GM12878 (cell line): Measurements from ENCODE around the gene PRMT1. TPM values are rescaled to one million over a fixed set of nuclear protein-coding genes. Genes with fewer than 3 reads are reported as not detected.
A peak's percentile ranks its signal among the peaks of the same experiment; 100 is the strongest.

Experiments
- ATAC-seq: fragments of 200-7000 bp; cut with Tn5 transposase; 3 replicates; pipeline ENCODE4 v1.9.1; 2020; ENCODE audit warnings: mild to moderate bottlenecking, moderate library complexity
- BruUV-seq: library from RNA; stranded (reverse); fragments of 400-500 nt; replicated peaks from 2 replicates; lab custom pipeline; 2021; lab: Mats Ljungman, UMichigan
- CTCF ChIA-PET: fragments of 300-600 bp; sonication (Branson Sonifier 250); formaldehyde crosslinking; extraction: SDS; loops from one replicate; lab custom pipeline; 2021; ENCODE audit warnings: inconsistent platforms; lab: Yijun Ruan, JAX
- POLR2A ChIA-PET: fragments of 350-600 bp; formaldehyde crosslinking; extraction: SDS; loops from one replicate; lab custom pipeline; 2021; ENCODE audit warnings: inconsistent platforms; lab: Charles Lee
- RAD21 ChIA-PET: fragments of 300-600 bp; sonication (Branson Sonifier 250); formaldehyde crosslinking; loops from one replicate; lab custom pipeline; 2023; ENCODE audit warnings: antibody characterized with exemption; ENCODE audit not compliant: unreplicated experiment; lab: Charles Lee
- SMC1A ChIA-PET: fragments of 300-600 bp; sonication (Branson Sonifier 250); formaldehyde crosslinking; loops from one replicate; lab custom pipeline; 2023; ENCODE audit not compliant: unreplicated experiment, uncharacterized antibody; lab: Charles Lee
- DNase-seq: peaks from one replicate; pipeline ENCODE4 v3.0.0-alpha.2; 2011; ENCODE audit warnings: low read depth, low spot score
- FAIRE-seq: peaks from 3 replicates; lab custom pipeline; 2011; peaks lifted over from hg19 to GRCh38; lab: Jason Lieb, UNC
- H2AFZ ChIP-seq: 2 replicates; pipeline ENCODE4 v1.6.0; 2011; ENCODE audit warnings: low read depth, low read length, control low read depth; ENCODE audit not compliant: control insufficient read depth
- H3K27ac ChIP-seq: 2 replicates; pipeline ENCODE4 v1.5.1; 2011; ENCODE audit warnings: control low read depth; ENCODE audit not compliant: control insufficient read depth, insufficient read depth
- H3K27me3 ChIP-seq, 2 experiments: replicated peaks in 1 of 2; 2 replicates each; pipeline versions ENCODE4 v1.6.0 to v1.6.1; 2011; ENCODE audit warnings: low read length in 1 of 2; ENCODE audit not compliant: control insufficient read depth in 2 of 2, insufficient read depth in 2 of 2
- H3K36me3 ChIP-seq, 2 experiments: 2 replicates each; pipeline ENCODE4 v1.5.1; 2011; ENCODE audit warnings: low read length in 1 of 2; ENCODE audit not compliant: control insufficient read depth in 2 of 2, insufficient read depth in 2 of 2
- H3K4me1 ChIP-seq: 2 replicates; pipeline ENCODE4 v1.6.1; 2011; ENCODE audit warnings: mild to moderate bottlenecking, low read length, moderate library complexity, mixed read lengths; ENCODE audit not compliant: control insufficient read depth, insufficient read depth
- H3K4me2 ChIP-seq: 2 replicates; pipeline ENCODE4 v1.6.0; 2011; ENCODE audit warnings: control low read depth; ENCODE audit not compliant: control insufficient read depth, insufficient read depth
- H3K4me3 ChIP-seq: fragments of 200-600 bp; sonication (generic); 2 replicates; pipeline ENCODE4 v1.5.1; 2016
- H3K79me2 ChIP-seq: 2 replicates; pipeline ENCODE4 v1.6.0; 2011; ENCODE audit warnings: low read length; ENCODE audit not compliant: control insufficient read depth, insufficient read depth
- H3K9ac ChIP-seq: 2 replicates; pipeline ENCODE4 v1.8.0; 2011; ENCODE audit warnings: low read length, control low read depth, mixed read lengths; ENCODE audit not compliant: control insufficient read depth, insufficient read depth
- H3K9me3 ChIP-seq: replicated peaks from 3 replicates; pipeline ENCODE4 v1.5.1; 2011; ENCODE audit warnings: mild to moderate bottlenecking, low read length; ENCODE audit not compliant: control insufficient read depth, insufficient read depth
- H4K20me1 ChIP-seq: 2 replicates; pipeline ENCODE4 v1.6.0; 2011; ENCODE audit not compliant: control insufficient read depth, insufficient read depth
- BCL11A ChIP-seq: IDR thresholded peaks from 2 replicates; pipeline ENCODE4 v1.6.1; 2011; ENCODE audit warnings: low read depth, low read length
- BHLHE40 ChIP-seq, 2 experiments: fragments of 450-650 bp in 1 of 2; IDR thresholded peaks; 2 replicates each; pipeline ENCODE4 v1.6.1; 2011 to 2017; ENCODE audit warnings: low read depth in 2 of 2, borderline replicate concordance in 1 of 2, improper control_type of control experiment in 1 of 2, low read length in 1 of 2, mild to moderate bottlenecking in 1 of 2
- CBX5 ChIP-seq: sonication (generic); IDR thresholded peaks from 2 replicates; pipeline ENCODE4 v1.6.1; 2016; ENCODE audit warnings: low read depth, moderate library complexity, mild to moderate bottlenecking, inconsistent platforms
- CREM ChIP-seq: IDR thresholded peaks from 2 replicates; pipeline ENCODE4 v1.6.1; 2014; ENCODE audit warnings: antibody characterized with exemption, low read depth
- FOXM1 ChIP-seq: IDR thresholded peaks from 2 replicates; pipeline ENCODE4 v1.6.1; 2012; ENCODE audit warnings: low read depth, mild to moderate bottlenecking, inconsistent platforms, low read length, moderate library complexity
- HDAC6 ChIP-seq: fragments of 200-600 bp; sonication (generic); IDR thresholded peaks from one replicate; pipeline ENCODE4 v1.8.0; 2017; ENCODE audit warnings: antibody characterized with exemption; ENCODE audit not compliant: unreplicated experiment
- JUND ChIP-seq: IDR thresholded peaks from 2 replicates; pipeline ENCODE4 v1.6.1; 2012; ENCODE audit warnings: low read depth, mild to moderate bottlenecking, low read length, improper control_type of control experiment, moderate library complexity
- MYB ChIP-seq: fragments of 150-350 bp; IDR thresholded peaks from 2 replicates; pipeline ENCODE4 v1.6.1; 2014; ENCODE audit warnings: mild to moderate bottlenecking, low read depth, low read length, borderline replicate concordance
- NR2F1 ChIP-seq: fragments of 450-650 bp; conservative IDR thresholded peaks from 2 replicates; pipeline ENCODE4 v1.6.1; 2017; ENCODE audit warnings: mild to moderate bottlenecking
- PKNOX1 ChIP-seq: fragments of 450-650 bp; IDR thresholded peaks from 2 replicates; pipeline ENCODE4 v1.6.1; 2016; ENCODE audit warnings: mild to moderate bottlenecking
- RAD21 ChIP-seq: IDR thresholded peaks from 2 replicates; pipeline ENCODE4 v1.6.1; 2011; ENCODE audit warnings: mild to moderate bottlenecking, low read depth, low read length, moderate library complexity; ENCODE audit not compliant: insufficient read depth
- SMAD1 ChIP-seq: fragments of 450-650 bp; IDR thresholded peaks from 2 replicates; pipeline ENCODE4 v1.6.1; 2018; ENCODE audit warnings: mild to moderate bottlenecking, low read depth; ENCODE audit not compliant: partially characterized antibody
- STAT3 ChIP-seq: IDR thresholded peaks from 2 replicates; pipeline ENCODE4 v1.6.1; 2011; ENCODE audit warnings: low read depth, low read length, improper control_type of control experiment
- TCF7 ChIP-seq: IDR thresholded peaks from 2 replicates; pipeline ENCODE4 v1.6.1; 2014; ENCODE audit warnings: antibody characterized with exemption, borderline replicate concordance
- ZNF687 ChIP-seq: fragments of 450-650 bp; IDR thresholded peaks from 2 replicates; pipeline ENCODE4 v1.6.1; 2017; ENCODE audit warnings: mild to moderate bottlenecking, moderate library complexity
- WGBS: methylation state at CpG from one replicate; pipeline ENCODE4 v1.1.6; 2016; ENCODE audit warnings: low lambda C conversion rate; ENCODE audit not compliant: insufficient replicate concordance, insufficient coverage; ENCODE audit errors: missing lambda C conversion rate; 5-methylcytosine and 5-hydroxymethylcytosine counted together
- in situ Hi-C: fragments of 300-500 bp; cut with MboI; formaldehyde crosslinking; loops from 9 replicates; pipeline ENCODE4 v1.14.3; 2018; ENCODE audit warnings: mixed read lengths
- intact Hi-C: fragments of 100-400 bp; cut with micrococcal nuclease; formaldehyde crosslinking; loops from one replicate; pipeline ENCODE4 v1.14.2; 2022; ENCODE audit not compliant: unreplicated experiment
- polyA plus RNA-seq, 11 experiments: library from polyadenylated mRNA; depleted of rRNA in 4 of 11; unstranded in 6 of 11; stranded (reverse) in 5 of 11; fragments of >200 nt; fragmentation: Nextera tagmentation in 4 of 11; fragmentation: Illumina TruSeq in 1 of 11; extraction: Ambion mirVana in 4 of 11; extraction: Trizol in 1 of 11; gene quantifications; 1 replicate in 1 of 11; 2 replicates in 10 of 11; pipeline versions ENCODE4 v1.2.1 to v1.2.3, GENCODE V29; 2011 to 2016; ENCODE audit warnings: inconsistent platforms in 2 of 11, missing spikeins in 2 of 11, low read depth in 1 of 11
- total RNA-seq, 4 experiments: library from RNA; depleted of rRNA in 3 of 4; stranded (reverse); fragments of >200 nt in 3 of 4; fragmentation: Illumina TruSeq in 1 of 4; extraction: Trizol in 1 of 4; gene quantifications; 2 replicates each; pipeline versions ENCODE4 v1.2.1 to v1.2.3, GENCODE V29; 2013 to 2021

Gene PRMT1
- total and polyA plus RNA-seq, 10 of the 15 experiments (the other 5 are each of a cell fraction or from before 2014, with no cell fraction given): 19.9 to 667 (median 444) TPM

GRCh38 chr19:49663224-49663623 is 13.8 kb upstream of the PRMT1 start (continued):
- TF ChIP-seq HDAC6 (no peak), MYB (no peak), RAD21 (no peak), STAT3 (no peak), BCL11A (no peak), JUND (no peak)

- Histone ChIP-seq H3K27me3 (no peaks in the 10 kb centered on the region), H3K79me2 (peaks cover 36% of the 10 kb centered on the region), H3K9me3 (no peaks in the 10 kb centered on the region), H4K20me1 (peaks cover 4% of the 10 kb centered on the region), H3K4me3 (peak overlapping the region; percentile 99), H3K36me3 (peaks cover 12 to 20% of the 10 kb centered on the region in 2 experiments), H3K4me1 (peaks cover 14% of the 10 kb centered on the region), H3K4me2 (peak overlapping the region; percentile 91), H3K9ac (peak overlapping the region; percentile 97), H2AFZ (peak overlapping the region; percentile 40), H3K27ac (peak overlapping the region; percentile 91)
- DNase-seq: no peak
- ChIA-PET RAD21 (interaction anchor here (0.6 to 3.4 kb wide), 9 partner anchors 9 to 224 kb away, joined by 3 to 34 read pairs (median 5); partner anchors contain the start of genes NOSIP, PRMT1, RRAS and SCAF1), SMC1A (interaction anchor here (0.6 to 2.2 kb wide), 8 partner anchors 11 to 71 kb away, joined by 3 to 9 read pairs (median 6); partner anchors contain the start of gene RRAS), POLR2A (interaction anchor here (0.6 to 6.0 kb wide), 14 partner anchors 12 to 536 kb away, joined by 3 to 126 read pairs (median 5); partner anchors contain the start of genes AP2A1, MED25, NOSIP and PRMT1), CTCF (interaction anchor here (0.6 to 5.5 kb wide), 7 partner anchors 11 to 706 kb away, joined by 3 to 80 read pairs (median 7); partner anchors contain the start of genes PRMT1, RRAS and SCAF1)
- peak; percentile 83 for ATAC-seq
- no peak for FAIRE-seq
- intact Hi-C loops: loop anchor here (2.0 kb wide), 1 partner anchor 22 kb away; the partner anchor contains the start of gene SCAF1
- TSS peak; percentile 75 for BruUV-seq
- in situ Hi-C loops: loop anchor here (5.0 kb wide), 1 partner anchor 167 kb away; the partner anchor contains the start of gene RPS11
- 2% methylated on average over 51 of the region's 53 CpGs for WGBS
- TF ChIP-seq CBX5 (no peak), TCF7 (no peak), CREM (0 out of 2 replicates have a peak, but pooled peaks have one; percentile 10), NR2F1 (0 out of 2 replicates have a peak, but pooled peaks have one; percentile 14), FOXM1 (no peak), SMAD1 (no peak), PKNOX1 (peak; percentile 41; the same call in 1 of the 2 replicates), ZNF687 (peak; percentile 48; the same call in 1 of the 2 replicates), MYB (no peak), BHLHE40 (IDR thresholded peaks at IDR 0.05; ENCODE audit: borderline replicate concordance in 1 of 2, low read depth in 2 of 2, low read length in 1 of 2) (peak; percentile 4 to 48; a peak in 1 of 4 replicates)
Observed at GRCh38 chr19:49664171-49665035, 12.7 kb upstream of the PRMT1 start.
